ENCODE results near the gene DNAI7.

The DNAI7 gene

GRCh38 chr12:25195056-25195971 is at the start of gene DNAI7, which contains the start of gene ETFRF1:
TSS of gene DNAI7 (minus strand) at chr12:25195160. CDS start at chr12:25195078, 82 bp downstream.
TSS of gene ETFRF1 (plus strand) at chr12:25195237. CDS start at chr12:25203957, 8,720 bp downstream.
- peak; percentile 90 for DNase-seq

GRCh38 chr12:25243680-25243990 is 48.7 kb upstream of the DNAI7 start:
- no peak for DNase-seq

GRCh38 chr12:25242981-25243679 is 48.2 kb upstream of the DNAI7 start:
- no peak for DNase-seq

GRCh38 chr12:25241167-25242020 is 46.4 kb upstream of the DNAI7 start:
- DNase-seq, result no peak

- DNase-seq, result no peak
These were observed 41.7 kb upstream of the DNAI7 start for GRCh38 chr12:25236626-25237025.

GRCh38 chr12:25236190-25236589 is 41.2 kb upstream of the DNAI7 start:
- no peak for DNase-seq

- DNase-seq, result no peak
These were observed 18.4 kb upstream of the DNAI7 start for GRCh38 chr12:25213338-25213737.

GRCh38 chr12:25208554-25208953 is 13.6 kb upstream of the DNAI7 start:
- DNase-seq, result no peak

- DNase-seq, result no peak
These were observed 12.9 kb upstream of the DNAI7 start for GRCh38 chr12:25207846-25208245.

GRCh38 chr12:25207411-25207810 is 12.5 kb upstream of the DNAI7 start:
- no peak for DNase-seq

- no peak for DNase-seq
These were observed 7.2 kb upstream of the DNAI7 start for GRCh38 chr12:25202137-25202536.

- no peak for DNase-seq
These were observed 5.7 kb upstream of the DNAI7 start for GRCh38 chr12:25200703-25201102.

GRCh38 chr12:25197608-25198007 is 2.6 kb upstream of the DNAI7 start:
- DNase-seq, result no peak

- no peak for DNase-seq
These were observed 271 bp downstream of the DNAI7 start for GRCh38 chr12:25194722-25195055.

GRCh38 chr12:25194214-25194613 is 746 bp downstream of the DNAI7 start:
- DNase-seq, result no peak

- DNase-seq, result no peak
These were observed 4.2 kb downstream of the DNAI7 start for GRCh38 chr12:25190793-25191192.

- DNase-seq, result no peak
These were observed 5.3 kb downstream of the DNAI7 start for GRCh38 chr12:25189656-25190055.

- no peak for DNase-seq
These were observed 7.2 kb downstream of the DNAI7 start for GRCh38 chr12:25187781-25188180.

- no peak for DNase-seq
These were observed 8.1 kb downstream of the DNAI7 start for GRCh38 chr12:25186788-25187402.

- DNase-seq, result no peak
These were observed 8.7 kb downstream of the DNAI7 start for GRCh38 chr12:25186038-25186787.

GRCh38 chr12:25184132-25184531 is 10.8 kb downstream of the DNAI7 start:
- no peak for DNase-seq

GRCh38 chr12:25182765-25183164 is 12.2 kb downstream of the DNAI7 start:
- DNase-seq, result no peak

Measured in COR-L47 (cell line).